Type B pancreatic cell (in vitro differentiated cells): ENCODE measurements around the gene CXCL14. TPM values are rescaled to one million over a fixed set of nuclear protein-coding genes. Genes with fewer than 3 reads are reported as not detected.

Experiments
- DNase-seq: peaks from one replicate; pipeline ENCODE4 v3.0.0; 2021; ENCODE audit warnings: mixed read lengths; ENCODE audit not compliant: unreplicated experiment; ENCODE audit errors: extremely low spot score
- H3K27ac Mint-ChIP-seq: 2 replicates; pipeline ENCODE4 v1.8.0; 2021; ENCODE audit warnings: mild to moderate bottlenecking, mixed read lengths
- H3K27me3 Mint-ChIP-seq: 2 replicates; pipeline ENCODE4 v1.8.0; 2021; ENCODE audit warnings: mixed read lengths
- H3K36me3 Mint-ChIP-seq: 2 replicates; pipeline ENCODE4 v1.8.0; 2021; ENCODE audit warnings: mixed read lengths
- H3K4me1 Mint-ChIP-seq: one replicate; pipeline ENCODE4 v1.8.0; 2021; ENCODE audit warnings: mixed read lengths; ENCODE audit not compliant: unreplicated experiment
- H3K4me3 Mint-ChIP-seq: 2 replicates; pipeline ENCODE4 v1.8.0; 2021; ENCODE audit warnings: mild to moderate bottlenecking, mixed read lengths
- H3K9me3 Mint-ChIP-seq: 2 replicates; pipeline ENCODE4 v1.8.0; 2021; ENCODE audit warnings: mixed read lengths
- total RNA-seq: library from RNA; stranded (reverse); gene quantifications from 2 replicates; pipeline ENCODE4 v1.2.1, GENCODE V29; 2021; ENCODE audit warnings: low replicate concordance
- TF ChIP-seq, protein P1 (sequence below): fragments of 200-600 bp; sonication (generic); conservative IDR thresholded peaks from 2 replicates; pipeline ENCODE4 v1.5.0; 2021; ENCODE audit warnings: antibody characterized with exemption, mild to moderate bottlenecking

CXCL14 gene
- total RNA-seq, 1 donor from 2014 or later, result 70.3 TPM

DNA sequence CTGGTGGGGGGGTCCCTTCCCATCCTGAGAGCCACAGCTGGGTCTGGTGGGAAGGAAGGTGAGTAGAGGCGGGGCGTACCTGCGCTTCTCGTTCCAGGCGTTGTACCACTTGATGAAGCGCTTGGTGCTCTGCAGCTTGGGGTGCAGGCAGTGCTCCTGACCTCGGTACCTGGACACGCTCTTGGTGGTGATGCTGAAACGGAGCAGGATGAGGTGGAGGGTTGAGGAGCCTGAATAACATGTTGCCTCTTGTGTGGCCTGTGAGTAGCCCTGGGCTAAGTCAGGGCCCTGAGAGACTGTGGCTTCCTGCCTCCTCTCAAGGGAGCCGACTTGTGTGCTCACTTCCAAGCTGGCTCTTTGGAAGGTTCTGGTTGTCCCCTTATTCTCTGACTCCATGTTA, 4.3 kb downstream of the CXCL14 start:
- DNase-seq, result no peak
- Mint-ChIP-seq H3K4me3 (no peak overlapping the region), H3K9me3 (no peaks in the 10 kb centered on the region), H3K27me3 (peaks cover 74% of the 10 kb centered on the region), H3K36me3 (peaks cover 6% of the 10 kb centered on the region), H3K27ac (no peak overlapping the region), H3K4me1 (peaks cover 32% of the 10 kb centered on the region)
- TF ChIP-seq, protein P1, sequence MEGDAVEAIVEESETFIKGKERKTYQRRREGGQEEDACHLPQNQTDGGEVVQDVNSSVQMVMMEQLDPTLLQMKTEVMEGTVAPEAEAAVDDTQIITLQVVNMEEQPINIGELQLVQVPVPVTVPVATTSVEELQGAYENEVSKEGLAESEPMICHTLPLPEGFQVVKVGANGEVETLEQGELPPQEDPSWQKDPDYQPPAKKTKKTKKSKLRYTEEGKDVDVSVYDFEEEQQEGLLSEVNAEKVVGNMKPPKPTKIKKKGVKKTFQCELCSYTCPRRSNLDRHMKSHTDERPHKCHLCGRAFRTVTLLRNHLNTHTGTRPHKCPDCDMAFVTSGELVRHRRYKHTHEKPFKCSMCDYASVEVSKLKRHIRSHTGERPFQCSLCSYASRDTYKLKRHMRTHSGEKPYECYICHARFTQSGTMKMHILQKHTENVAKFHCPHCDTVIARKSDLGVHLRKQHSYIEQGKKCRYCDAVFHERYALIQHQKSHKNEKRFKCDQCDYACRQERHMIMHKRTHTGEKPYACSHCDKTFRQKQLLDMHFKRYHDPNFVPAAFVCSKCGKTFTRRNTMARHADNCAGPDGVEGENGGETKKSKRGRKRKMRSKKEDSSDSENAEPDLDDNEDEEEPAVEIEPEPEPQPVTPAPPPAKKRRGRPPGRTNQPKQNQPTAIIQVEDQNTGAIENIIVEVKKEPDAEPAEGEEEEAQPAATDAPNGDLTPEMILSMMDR, result no peak

DNA sequence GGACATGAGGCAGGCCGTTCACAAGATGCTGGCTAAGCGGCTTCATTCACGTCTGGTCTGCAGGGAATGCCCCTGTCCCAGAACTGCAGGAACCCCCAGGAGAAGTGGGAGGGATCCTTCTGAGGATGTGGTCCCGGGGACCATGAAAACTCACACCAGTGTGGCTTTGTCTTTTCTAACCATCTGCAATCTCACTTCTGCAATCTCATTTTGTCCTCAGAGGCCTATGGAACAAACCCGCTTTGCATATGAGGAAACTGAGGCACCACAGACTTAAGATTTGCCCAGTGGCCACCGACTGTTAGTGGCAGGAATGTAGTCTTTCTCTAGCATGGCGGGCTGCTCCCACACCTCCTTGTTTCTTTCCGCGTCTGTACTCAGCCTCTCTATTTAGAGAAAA, 6.9 kb downstream of the CXCL14 start:
- peaks cover 59% of the 10 kb centered on the region for H3K27me3 Mint-ChIP-seq
- no peak overlapping the region for H3K4me3 Mint-ChIP-seq
- peaks cover 48% of the 10 kb centered on the region for H3K4me1 Mint-ChIP-seq
- peak overlapping the region; percentile 45 for H3K27ac Mint-ChIP-seq
- H3K9me3 Mint-ChIP-seq, result no peaks in the 10 kb centered on the region
- DNase-seq, result no peak
- H3K36me3 Mint-ChIP-seq, result peaks cover 6% of the 10 kb centered on the region
- TF ChIP-seq, protein P1, result no peak

DNA sequence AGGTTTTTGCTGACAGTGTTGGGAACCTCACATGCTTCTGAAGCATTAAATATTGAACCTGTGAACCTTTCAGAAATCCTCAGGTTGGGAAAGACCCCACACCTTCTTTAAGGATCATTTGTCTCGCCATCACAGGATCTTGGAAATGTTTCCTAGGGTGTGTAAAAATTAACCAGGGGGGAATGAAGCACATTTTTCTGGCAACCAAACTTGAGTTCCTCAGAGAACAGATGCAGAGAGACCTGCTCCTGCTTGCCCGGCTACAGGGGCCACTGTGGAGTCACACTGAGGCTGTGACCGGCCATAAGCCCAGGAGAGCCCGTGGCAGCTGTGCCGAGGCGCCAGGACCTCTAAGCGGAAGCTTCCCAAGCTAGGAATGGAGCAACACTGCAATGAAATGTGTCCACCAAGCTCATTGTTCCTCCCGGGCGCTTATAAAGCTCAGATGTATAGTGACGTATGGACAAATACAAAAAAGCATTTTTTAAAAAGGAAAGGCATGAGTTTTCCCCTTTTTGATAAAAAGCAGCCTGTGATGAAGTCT, 7.7 kb downstream of the CXCL14 start:
- H3K27ac Mint-ChIP-seq, result no peak overlapping the region
- peaks cover 6% of the 10 kb centered on the region for H3K36me3 Mint-ChIP-seq
- peaks cover 50% of the 10 kb centered on the region for H3K4me1 Mint-ChIP-seq
- H3K4me3 Mint-ChIP-seq, result no peak overlapping the region
- no peak for DNase-seq
- H3K9me3 Mint-ChIP-seq, result no peaks in the 10 kb centered on the region
- TF ChIP-seq, protein P1, result no peak
- peaks cover 55% of the 10 kb centered on the region for H3K27me3 Mint-ChIP-seq

DNA sequence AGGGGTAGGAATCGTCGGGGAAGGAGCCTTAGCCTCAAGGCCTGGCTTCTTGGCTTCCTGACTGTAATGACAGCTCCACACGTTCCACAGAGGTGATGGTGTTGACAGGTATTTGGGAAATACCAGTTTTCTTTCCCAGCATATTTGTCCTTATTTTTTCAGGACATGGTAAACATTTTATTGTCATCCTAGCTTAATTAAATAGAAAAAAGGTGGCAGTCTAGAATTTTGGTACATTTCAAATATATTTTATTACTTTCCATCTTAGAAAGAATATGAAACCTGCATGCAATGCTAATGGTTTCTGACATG, 8.4 kb downstream of the CXCL14 start:
- TF ChIP-seq, protein P1, result peak; percentile 39
- Mint-ChIP-seq H3K9me3 (no peaks in the 10 kb centered on the region), H3K27ac (no peak overlapping the region), H3K4me3 (no peak overlapping the region), H3K4me1 (peaks cover 45% of the 10 kb centered on the region), H3K27me3 (peaks cover 54% of the 10 kb centered on the region), H3K36me3 (peaks cover 6% of the 10 kb centered on the region)
- no peak for DNase-seq

DNA sequence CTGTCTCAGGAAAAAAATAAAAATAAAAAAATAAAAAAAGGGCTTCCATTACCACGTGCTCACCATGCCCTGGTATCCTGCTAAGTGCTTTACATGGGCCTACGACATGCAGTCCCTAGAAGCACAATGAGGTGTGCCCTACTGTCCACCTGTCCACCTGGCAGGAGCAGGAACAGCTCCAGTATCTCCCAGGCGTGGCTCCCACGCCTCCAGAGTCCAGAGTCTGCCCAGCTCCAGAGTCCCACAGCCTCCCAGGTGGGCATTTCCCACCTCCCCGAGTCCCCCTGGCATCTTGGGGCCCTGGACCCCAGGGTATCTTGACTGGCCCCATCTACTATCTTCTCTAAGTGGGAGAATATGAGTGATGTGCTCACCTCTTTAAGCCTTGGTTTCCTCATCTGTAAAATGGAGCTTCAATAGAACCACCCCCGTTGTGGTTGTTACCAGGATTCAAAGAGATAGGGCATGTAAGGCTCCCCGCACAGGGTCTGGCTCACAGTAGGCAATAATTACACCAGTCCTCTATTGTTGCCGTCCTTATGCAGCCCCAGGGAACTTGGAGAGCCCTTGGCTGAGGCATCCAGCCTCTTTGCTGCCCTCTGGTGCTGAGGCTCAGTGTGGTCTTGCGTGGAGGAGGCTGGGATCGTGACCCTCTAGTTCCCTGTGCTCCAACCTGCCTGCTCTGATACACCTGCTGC, 8.9 kb downstream of the CXCL14 start:
- Mint-ChIP-seq H3K4me3 (peak overlapping the region; percentile 22), H3K27me3 (peaks cover 56% of the 10 kb centered on the region)

More for the DNA sequence above, 8.9 kb downstream of the CXCL14 start:
- Mint-ChIP-seq H3K27ac (peak overlapping the region; percentile 41), H3K9me3 (no peaks in the 10 kb centered on the region), H3K36me3 (peaks cover 6% of the 10 kb centered on the region), H3K4me1 (peaks cover 49% of the 10 kb centered on the region)
- TF ChIP-seq, protein P1, result peak; percentile 70
- no peak for DNase-seq
